ENCODE data around the gene NUP210. TPM values are rescaled to one million over a fixed set of nuclear protein-coding genes. Genes with fewer than 3 reads are reported as not detected.

NUP210 gene
- total and polyA plus RNA-seq, 4 donors, result 9.9 to 38.6 (median 22.9) TPM

GRCh38 chr3:13415236-13415986, 4.7 kb downstream of the NUP210 start:
- Histone ChIP-seq H3K4me3 (ENCODE audit: low read depth in 1 of 3, low read length in 3 of 3) (no peak overlapping the region), H3K36me3 (ENCODE audit: control insufficient read depth in 4 of 4, insufficient read depth in 3 of 4, low read depth in 1 of 4, low read length in 3 of 4) (no peaks in the 10 kb centered on the region), H3K9ac (ENCODE audit: low read depth in 1 of 2, low read length in 2 of 2) (no peak overlapping the region), H3K4me1 (ENCODE audit: control insufficient read depth in 4 of 4, insufficient read depth in 4 of 4, low read length in 3 of 4) (peaks cover 2 to 43% (median 16%) of the 10 kb centered on the region in 4 donors), H3K9me3 (ENCODE audit: control insufficient read depth in 4 of 4, low read length in 3 of 4) (no peaks in the 10 kb centered on the region), H3K27ac (ENCODE audit: low read depth in 1 of 2, low read length in 2 of 2) (no peak overlapping the region), H3K27me3 (ENCODE audit: control insufficient read depth in 4 of 4, insufficient read depth in 4 of 4, low read length in 3 of 4) (no peaks in the 10 kb centered on the region)
- 86% methylated on average over 15 of the region's 15 CpGs for WGBS
- TF ChIP-seq SP1 (IDR thresholded peaks at IDR 0.05), result no peak
- no peak for TF ChIP-seq GABPA (IDR thresholded peaks at IDR 0.05 in 1 of 2, conservative IDR thresholded peaks at IDR 0.05 in 1 of 2)
- DNase-seq (ENCODE audit: low spot score), result no peak

- Histone ChIP-seq H3K27me3 (ENCODE audit: control insufficient read depth in 4 of 4, insufficient read depth in 4 of 4, low read length in 3 of 4) (no peaks in the 10 kb centered on the region), H3K4me1 (ENCODE audit: control insufficient read depth in 4 of 4, insufficient read depth in 4 of 4, low read length in 3 of 4) (peaks cover 2 to 41% (median 14%) of the 10 kb centered on the region in 4 donors), H3K4me3 (ENCODE audit: low read depth in 1 of 3, low read length in 3 of 3) (no peak overlapping the region), H3K27ac (ENCODE audit: low read depth in 1 of 2, low read length in 2 of 2) (peak overlapping the region; percentile 21 to 52), H3K36me3 (ENCODE audit: control insufficient read depth in 4 of 4, insufficient read depth in 3 of 4, low read depth in 1 of 4, low read length in 3 of 4) (no peaks in the 10 kb centered on the region), H3K9ac (ENCODE audit: low read depth in 1 of 2, low read length in 2 of 2) (no peak overlapping the region), H3K9me3 (ENCODE audit: control insufficient read depth in 4 of 4, low read length in 3 of 4) (no peaks in the 10 kb centered on the region)
- DNase-seq (ENCODE audit: low spot score), result peak; percentile 73
- WGBS, result 76% methylated on average over 14 of the region's 14 CpGs
- no peak for TF ChIP-seq EGR1 (IDR thresholded peaks at IDR 0.05; ENCODE audit: low read depth in 2 of 2)
- TF ChIP-seq CTCF (IDR thresholded peaks at IDR 0.05; ENCODE audit: low read depth, low read length, missing input control), result no peak
- peak; percentile 8 for TF ChIP-seq SP1 (IDR thresholded peaks at IDR 0.05)
- TF ChIP-seq FOXA2 (IDR thresholded peaks at IDR 0.05), result no peak
Measured at GRCh38 chr3:13414040-13414729, 5.9 kb downstream of the NUP210 start.

- DNase-seq (ENCODE audit: low spot score), result no peak
- WGBS, result 50% methylated on average over 6 of the region's 6 CpGs
- H3K4me1 ChIP-seq (ENCODE audit: control insufficient read depth in 4 of 4, insufficient read depth in 4 of 4, low read length in 3 of 4), result peaks cover 0 to 18% (median 4%) of the 10 kb centered on the region in 4 donors
- no peaks in the 10 kb centered on the region for H3K9me3 ChIP-seq (ENCODE audit: control insufficient read depth in 4 of 4, low read length in 3 of 4)
- no peaks in the 10 kb centered on the region for H3K27me3 ChIP-seq (ENCODE audit: control insufficient read depth in 4 of 4, insufficient read depth in 4 of 4, low read length in 3 of 4)
- H3K36me3 ChIP-seq (ENCODE audit: control insufficient read depth in 4 of 4, insufficient read depth in 3 of 4, low read depth in 1 of 4, low read length in 3 of 4), result no peaks in the 10 kb centered on the region
- no peak overlapping the region for H3K4me3 ChIP-seq (ENCODE audit: low read depth in 1 of 3, low read length in 3 of 3)
- no peak overlapping the region for H3K9ac ChIP-seq (ENCODE audit: low read depth in 1 of 2, low read length in 2 of 2)
- peak overlapping the region in 1 of 2 donors; percentile 32 for H3K27ac ChIP-seq (ENCODE audit: low read depth in 1 of 2, low read length in 2 of 2)
- no peak for TF ChIP-seq YY1 (IDR thresholded peaks at IDR 0.05)
- TF ChIP-seq SP1 (IDR thresholded peaks at IDR 0.05), result no peak
- no peak for TF ChIP-seq FOXA2 (IDR thresholded peaks at IDR 0.05)
- TF ChIP-seq RAD21 (IDR thresholded peaks at IDR 0.05), result no peak
- TF ChIP-seq ZBTB33 (IDR thresholded peaks at IDR 0.05), result no peak
- no peak for TF ChIP-seq HNF4G (IDR thresholded peaks at IDR 0.05)
- TF ChIP-seq GABPA (IDR thresholded peaks at IDR 0.05 in 1 of 2, conservative IDR thresholded peaks at IDR 0.05 in 1 of 2), result no peak
- TF ChIP-seq JUND (IDR thresholded peaks at IDR 0.05), result no peak
- no peak for TF ChIP-seq REST (IDR thresholded peaks at IDR 0.05)
- TF ChIP-seq ATF3 (IDR thresholded peaks at IDR 0.05), result no peak
- TF ChIP-seq MAX (IDR thresholded peaks at IDR 0.05), result no peak
- no peak for TF ChIP-seq CTCF (IDR thresholded peaks at IDR 0.05; ENCODE audit: low read depth, low read length, missing input control)
Measured at GRCh38 chr3:13411186-13411860, 8.8 kb downstream of the NUP210 start.

Data from liver (tissue), 9 donors.